Spleen (tissue), 7 donors: Measurements from ENCODE around the gene RABGEF1.
"Not testable (repeated sequence)": the region's sequence is repeated elsewhere in the genome, so short reads cannot be mapped to it uniquely, and the experiment has no call there.

Experiments
- CTCF ChIP-seq, 11 experiments: fragments of 200-600 bp in 7 of 11; fragments of 450-650 bp in 4 of 11; sonication (generic) in 4 of 11; IDR thresholded peaks in 8 of 11; conservative IDR thresholded peaks in 3 of 11; 1 replicate in 7 of 11; 2 replicates in 4 of 11; pipeline versions ENCODE4 v1.4.0 to v1.8.0; 2016 to 2021; ENCODE audit warnings: antibody characterized with exemption in 11 of 11, inconsistent platforms in 4 of 11, mild to moderate bottlenecking in 1 of 11
- POLR2A ChIP-seq, 3 donors: fragments of 450-650 bp; IDR thresholded peaks; one replicate each; pipeline ENCODE4 v1.5.1; 2017; ENCODE audit warnings: antibody characterized with exemption in 3 of 3, mild to moderate bottlenecking in 1 of 3
- POLR2AphosphoS5 ChIP-seq, 3 donors: sonication (generic); formaldehyde crosslinking; IDR thresholded peaks; one replicate each; pipeline ENCODE4 v1.5.1; 2017; ENCODE audit warnings: antibody characterized with exemption in 3 of 3
- donor health status: DM: no; HTN: no; CAD: no; lungs with moderate emphysema.
- donor health status: DM: no; HTN: no; CAD: no.
- donor health status: DM: no; HTN: no; CAD: no.

- not testable (repeated sequence) for TF ChIP-seq POLR2AphosphoS5 (IDR thresholded peaks at IDR 0.05); CTCF (IDR thresholded peaks at IDR 0.05 in 8 of 11, conservative IDR thresholded peaks at IDR 0.05 in 3 of 11); POLR2A (IDR thresholded peaks at IDR 0.05)
Observed at GRCh38 chr7:66763633-66764355, 23.3 kb downstream of the RABGEF1 start.
